GM20000 (cell line): ENCODE results near the gene SETSIP.
"Not testable (repeated sequence)": the region's sequence is repeated elsewhere in the genome, so short reads cannot be mapped to it uniquely, and the experiment has no call there.

Source experiments
- DNase-seq: peaks from one replicate; pipeline ENCODE4 v3.0.0; 2012; ENCODE audit warnings: low spot score
- TF ChIP-seq, protein P1 (sequence below): IDR thresholded peaks from 2 replicates; pipeline ENCODE4 v1.5.1; 2012; ENCODE audit warnings: mild to moderate bottlenecking, control low read depth; ENCODE audit errors: extremely low read depth, missing control alignments

SETSIP gene

DNA sequence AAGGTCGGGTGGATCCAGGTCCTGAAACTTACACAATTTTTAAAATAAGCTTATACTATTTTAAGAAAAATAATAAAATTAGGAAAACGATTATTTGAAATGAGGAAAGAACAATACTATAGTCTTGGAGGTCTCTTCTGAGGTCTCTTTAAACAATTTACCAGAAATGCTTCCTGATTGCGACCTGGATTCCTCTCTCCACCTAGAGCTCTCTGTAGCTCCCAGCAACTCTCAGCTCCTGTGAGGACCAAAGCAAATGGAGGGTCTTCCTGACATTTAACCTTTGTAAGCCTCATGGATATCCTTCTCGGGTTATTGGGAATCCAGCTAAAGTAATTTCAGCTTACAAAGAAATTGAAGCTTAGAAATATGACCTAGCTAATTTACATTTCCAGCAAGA, 5.8 kb upstream of the SETSIP start:
- no peak for DNase-seq
- TF ChIP-seq, protein P1, sequence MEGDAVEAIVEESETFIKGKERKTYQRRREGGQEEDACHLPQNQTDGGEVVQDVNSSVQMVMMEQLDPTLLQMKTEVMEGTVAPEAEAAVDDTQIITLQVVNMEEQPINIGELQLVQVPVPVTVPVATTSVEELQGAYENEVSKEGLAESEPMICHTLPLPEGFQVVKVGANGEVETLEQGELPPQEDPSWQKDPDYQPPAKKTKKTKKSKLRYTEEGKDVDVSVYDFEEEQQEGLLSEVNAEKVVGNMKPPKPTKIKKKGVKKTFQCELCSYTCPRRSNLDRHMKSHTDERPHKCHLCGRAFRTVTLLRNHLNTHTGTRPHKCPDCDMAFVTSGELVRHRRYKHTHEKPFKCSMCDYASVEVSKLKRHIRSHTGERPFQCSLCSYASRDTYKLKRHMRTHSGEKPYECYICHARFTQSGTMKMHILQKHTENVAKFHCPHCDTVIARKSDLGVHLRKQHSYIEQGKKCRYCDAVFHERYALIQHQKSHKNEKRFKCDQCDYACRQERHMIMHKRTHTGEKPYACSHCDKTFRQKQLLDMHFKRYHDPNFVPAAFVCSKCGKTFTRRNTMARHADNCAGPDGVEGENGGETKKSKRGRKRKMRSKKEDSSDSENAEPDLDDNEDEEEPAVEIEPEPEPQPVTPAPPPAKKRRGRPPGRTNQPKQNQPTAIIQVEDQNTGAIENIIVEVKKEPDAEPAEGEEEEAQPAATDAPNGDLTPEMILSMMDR = no peak

DNA sequence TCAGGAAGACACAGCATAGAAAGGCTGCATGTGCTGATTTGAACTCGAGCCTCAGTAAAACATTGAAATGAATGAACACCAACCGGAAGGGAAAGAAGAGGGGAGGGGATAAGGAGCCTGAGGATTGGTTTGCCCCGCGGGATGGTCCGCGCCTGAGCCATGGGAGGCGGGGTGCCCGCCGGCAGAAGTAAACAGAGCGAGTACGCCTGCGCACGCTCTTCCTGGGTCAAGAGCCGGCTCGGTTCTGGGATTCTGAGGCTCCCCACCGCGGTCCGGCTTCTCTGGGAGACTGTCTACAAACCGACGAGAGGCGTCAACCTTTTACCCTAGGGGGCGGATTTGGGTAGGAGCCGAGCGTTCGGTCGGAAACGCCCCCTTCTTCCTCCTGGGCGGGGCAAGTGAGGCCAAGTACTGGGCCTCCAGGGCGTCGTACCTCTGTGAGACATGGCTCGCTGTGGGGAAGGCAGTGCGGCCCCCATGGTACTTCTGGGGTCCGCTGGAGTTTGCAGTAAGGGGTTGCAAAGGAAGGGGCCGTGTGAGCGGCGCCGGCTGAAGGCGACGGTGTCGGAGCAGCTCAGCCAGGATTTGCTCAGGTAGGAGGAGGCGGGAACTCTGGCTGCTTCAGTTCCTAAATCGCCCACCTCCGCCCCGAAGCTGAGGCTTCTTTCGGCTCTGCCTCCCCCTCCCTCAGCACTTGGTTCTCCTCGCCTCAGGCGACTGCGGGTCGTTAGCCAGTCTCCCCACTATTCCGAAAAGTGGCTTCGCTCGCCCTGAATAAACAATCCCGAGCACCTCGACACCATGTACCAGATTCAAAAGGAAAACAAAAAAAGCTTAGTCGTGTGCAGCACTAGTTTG, 5.1 kb upstream of the SETSIP start, which contains the start of gene BTBD8:
Gene BTBD8, plus strand, starts transcription at position 218 of the 858 bp plus-strand sequence. Its CDS starts 227 bp downstream, at position 445.
- TF ChIP-seq, protein P1 = no peak
- peak; percentile 71 for DNase-seq

DNA sequence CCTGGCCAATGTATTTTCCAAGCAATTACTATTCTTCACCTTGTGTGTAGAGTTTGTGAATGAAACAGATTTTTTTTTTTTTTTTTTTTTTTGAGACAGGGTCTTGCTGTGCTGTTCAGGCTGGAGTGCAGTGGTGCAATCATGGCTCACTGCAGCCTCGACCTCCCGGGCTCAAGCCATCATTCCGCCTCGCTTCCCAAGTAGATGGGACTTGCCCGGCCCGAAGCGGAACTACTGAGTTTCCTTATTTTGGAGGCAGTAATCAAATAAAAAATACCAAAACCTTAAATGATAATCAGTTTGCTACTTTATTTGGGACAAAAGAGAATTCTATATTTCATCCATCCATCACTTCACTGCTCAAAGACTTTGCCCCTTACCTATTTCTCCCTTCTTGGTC, 4.2 kb upstream of the SETSIP start:
- DNase-seq = no peak

DNA sequence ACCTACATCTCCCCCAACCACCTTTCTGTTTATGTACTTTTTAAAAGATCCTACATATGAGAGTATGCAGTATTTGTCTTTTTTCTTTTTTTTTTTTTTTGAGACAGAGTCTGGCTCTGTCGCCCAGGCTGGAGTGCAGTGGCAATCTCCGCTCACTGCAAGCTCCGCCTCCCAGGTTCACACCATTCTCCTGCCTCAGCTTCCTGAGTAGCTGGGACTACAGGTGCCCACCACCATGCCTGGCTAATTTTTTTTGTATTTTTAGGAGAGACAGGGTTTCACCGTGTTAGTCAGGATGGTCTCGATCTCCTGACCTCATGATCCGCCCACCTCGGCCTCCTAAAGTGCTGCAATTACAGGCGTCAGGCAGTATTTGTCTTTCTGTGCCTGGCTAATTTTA, 2.9 kb upstream of the SETSIP start:
- DNase-seq = not testable (repeated sequence)

More for the DNA sequence above, 4.2 kb upstream of the SETSIP start:
- TF ChIP-seq, protein P1 = no peak

DNA sequence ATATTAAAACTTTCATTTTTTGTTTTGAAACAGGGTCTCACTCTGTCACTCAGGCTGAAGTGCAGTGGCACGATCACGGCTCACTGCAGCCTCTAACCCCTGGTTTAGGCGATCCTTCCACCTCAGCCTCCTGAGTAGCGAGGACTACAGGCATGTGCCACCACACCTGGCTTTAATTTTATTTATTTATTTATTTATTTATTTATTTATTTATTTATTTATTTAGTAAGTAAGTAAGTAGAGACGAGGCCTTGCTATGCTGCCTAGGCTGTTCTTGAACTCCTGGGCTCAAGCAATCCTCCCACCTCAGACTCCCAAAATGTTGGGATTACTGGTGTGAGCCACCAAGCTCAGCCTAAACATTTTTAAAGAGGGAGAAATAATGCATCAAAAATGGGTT, 1.2 kb upstream of the SETSIP start:
- no peak for DNase-seq
- TF ChIP-seq, protein P1 = no peak

DNA sequence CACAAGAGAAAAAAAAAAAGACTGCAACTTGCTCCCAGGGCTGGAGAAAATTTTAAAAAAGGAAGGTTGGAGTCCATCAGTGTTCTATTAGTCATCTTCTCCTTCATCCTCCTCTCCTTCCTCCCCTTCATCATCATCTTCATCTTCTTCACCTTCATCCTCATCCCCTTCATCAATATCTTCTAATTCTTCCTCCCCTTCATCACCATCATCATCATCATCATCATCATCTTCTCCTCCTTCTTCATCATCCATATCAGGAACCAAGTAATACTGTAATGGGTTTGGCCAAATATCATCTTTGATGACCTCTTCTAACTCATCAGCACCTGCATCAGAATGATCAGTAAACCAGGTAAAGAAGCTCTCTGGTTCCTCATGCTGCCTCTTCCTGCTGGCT, 765 bp downstream of the SETSIP start:
- not testable (repeated sequence) for DNase-seq

DNA sequence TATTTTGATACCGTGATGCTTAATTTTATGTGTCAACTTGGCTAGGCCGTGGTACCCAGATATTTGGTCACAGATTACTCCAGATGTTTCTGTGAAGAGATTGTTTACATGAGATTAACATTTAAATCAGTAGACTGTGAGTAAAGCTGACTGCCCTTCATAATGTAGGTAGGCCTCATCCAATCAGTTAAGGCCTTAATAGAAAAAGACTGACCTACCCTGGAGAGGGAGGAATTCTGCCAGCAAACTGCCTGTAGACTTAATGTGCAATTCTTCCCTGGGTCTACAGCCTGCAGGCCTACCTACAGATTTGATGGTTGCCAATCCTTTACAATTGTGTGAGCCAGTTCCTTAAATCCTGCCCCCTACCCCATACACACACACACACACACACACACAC, 4.3 kb downstream of the SETSIP start:
- no peak for DNase-seq
- TF ChIP-seq, protein P1 = no peak

DNA sequence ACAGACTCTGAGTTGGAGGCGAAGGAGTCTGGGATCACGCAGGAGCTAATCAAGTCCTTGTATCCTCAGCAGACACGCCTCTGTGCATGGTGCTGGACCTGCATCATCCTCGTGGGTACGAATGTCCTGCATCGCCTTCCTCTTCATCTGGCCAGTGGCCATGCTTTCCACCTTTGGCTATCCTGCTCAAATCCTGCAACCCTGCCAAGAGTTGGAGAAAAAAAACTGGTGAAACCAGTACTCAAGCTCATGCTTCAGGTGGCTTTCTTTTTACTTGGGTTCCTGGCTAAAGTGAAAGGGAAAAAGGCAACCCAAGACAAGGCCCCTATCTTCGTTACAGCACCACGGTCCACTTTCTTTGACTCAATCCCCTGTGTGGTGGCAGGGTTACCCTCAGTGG, 8.9 kb downstream of the SETSIP start:
- no peak for DNase-seq
- TF ChIP-seq, protein P1 = no peak
